Adrenal gland (tissue), 12 donors: ENCODE results near the gene TBC1D22A. TPM values are rescaled to one million over a fixed set of nuclear protein-coding genes. Genes with fewer than 3 reads are reported as not detected.

Experiments used
- DNase-seq, 7 donors: peaks; one replicate each; pipeline ENCODE4 v3.0.0-alpha.2; 2019 to 2020
- H3K27ac ChIP-seq, 5 donors: fragments of 200-600 bp; sonication (generic) in 4 of 5; 1 replicate in 3 of 5; 2 replicates in 2 of 5; pipeline versions ENCODE4 v1.5.1 to v1.8.0; 2016 to 2020; ENCODE audit warnings: mild to moderate bottlenecking in 1 of 5
- H3K27me3 ChIP-seq: fragments of 200-600 bp; 2 replicates; pipeline ENCODE4 v1.8.0; 2021
- H3K36me3 ChIP-seq, 2 donors: fragments of 200-600 bp; replicated peaks in 1 of 2; 1 replicate in 1 of 2; 2 replicates in 1 of 2; pipeline versions ENCODE4 v1.5.1 to v1.8.0; 2018 to 2022
- H3K4me1 ChIP-seq, 2 donors: fragments of 200-600 bp; replicated peaks in 1 of 2; 1 replicate in 1 of 2; 2 replicates in 1 of 2; pipeline versions ENCODE4 v1.5.1 to v1.8.0; 2018 to 2021
- H3K4me3 ChIP-seq, 4 donors: fragments of 200-600 bp; sonication (generic) in 3 of 4; one replicate each; pipeline ENCODE4 v1.5.1; 2016 to 2018
- H3K9me3 ChIP-seq, 3 donors: fragments of 200-600 bp; sonication (generic) in 1 of 3; replicated peaks in 1 of 3; 1 replicate in 2 of 3; 2 replicates in 1 of 3; pipeline versions ENCODE4 v1.5.1 to v1.8.0; 2016 to 2021
- POLR2A ChIP-seq, 2 donors: fragments of 450-650 bp; IDR thresholded peaks; one replicate each; pipeline ENCODE4 v1.6.1; 2017; ENCODE audit warnings: antibody characterized with exemption in 2 of 2, mild to moderate bottlenecking in 2 of 2, moderate library complexity in 1 of 2
- WGBS, 4 donors: extraction: QIAGEN DNeasy Blood & Tissue Kit in 2 of 4; methylation state at CpG; one replicate each; pipeline versions ENCODE4 v1.1.5 to v1.1.7; 2013 to 2017; 5-methylcytosine and 5-hydroxymethylcytosine counted together
- intact Hi-C, 2 donors: fragments of 100-400 bp; cut with DNase I; formaldehyde crosslinking; loops; one replicate each; pipeline versions ENCODE4 v1.14.1 to v1.15.0; 2022 to 2023
- polyA plus RNA-seq, 3 donors: library from polyadenylated mRNA; stranded (reverse); fragments of 200-250 nt in 2 of 3; fragments of 350-450 nt in 1 of 3; fragmentation: Illumina TruSeq in 1 of 3; extraction: RNeasy Lipid Tissue Mini Kit (QIAGEN cat#74804) in 1 of 3; gene quantifications; one replicate each; pipeline ENCODE4 v1.2.3, GENCODE V29; 2013 to 2014
- total RNA-seq, 9 donors: library from RNA; depleted of rRNA in 4 of 9; stranded (reverse); fragments of >200 nt in 4 of 9; fragments of 120-200 nt in 1 of 9; fragmentation: NEBNext Ultra II Directional in 1 of 9; extraction: Animal tissue kit (Norgen Biotek cat#: 25700) in 1 of 9; gene quantifications; one replicate each; pipeline versions ENCODE4 v1.1.0 to v1.2.4, GENCODE V29; 2013 to 2023
- TF ChIP-seq, protein P1 (sequence below), 6 experiments: fragments of 450-650 bp in 4 of 6; fragments of 200-600 bp in 2 of 6; sonication (generic) in 1 of 6; IDR thresholded peaks; 1 replicate in 5 of 6; 2 replicates in 1 of 6; pipeline versions ENCODE4 v1.5.1 to v1.8.0; 2016 to 2021; ENCODE audit warnings: antibody characterized with exemption in 6 of 6, mild to moderate bottlenecking in 2 of 6, moderate library complexity in 1 of 6
- donor health status: healthy with polysubstance abuse.
- donor health status: Bipolar disorder and iron deficiency.
- donor health status: DM: yes; HTN: yes; CAD: no.
- donor health status: DM: no; HTN: no; CAD: no.
- donor health status: DM: no; HTN: no; CAD: no.
- donor health status: DM: yes; HTN: yes; CAD: no.

The TBC1D22A gene
- total and polyA plus RNA-seq, 12 donors = 11.5 to 44.2 (median 28.1) TPM

DNA sequence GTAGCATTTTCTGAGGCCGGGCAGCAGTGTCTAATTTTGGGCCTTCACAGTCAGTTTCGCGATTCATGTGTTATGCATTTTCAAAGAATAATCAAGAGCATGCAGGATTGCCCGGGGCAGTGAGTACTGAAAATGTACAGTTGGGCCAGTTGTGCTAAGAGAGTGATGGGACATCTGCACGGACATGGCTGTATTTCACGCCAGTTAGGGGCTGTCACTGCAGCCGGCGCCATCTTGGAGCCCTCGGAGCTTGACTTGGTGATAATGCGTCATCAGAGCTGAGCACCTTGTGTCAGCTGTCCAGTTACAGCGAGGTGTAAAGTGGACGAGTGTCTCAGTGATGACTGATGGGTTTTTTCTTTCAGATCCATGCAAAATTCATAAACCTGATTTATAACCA is 188.9 kb downstream of the TBC1D22A start:
- intact Hi-C loops = no loop called here
- no peaks in the 10 kb centered on the region for H3K9me3 ChIP-seq
- WGBS, 4 donors = 90 to 97% (median 94%) methylated on average over 12 of the region's 12 CpGs
- TF ChIP-seq POLR2A (IDR thresholded peaks at IDR 0.05) = no peak
- TF ChIP-seq, protein P1, sequence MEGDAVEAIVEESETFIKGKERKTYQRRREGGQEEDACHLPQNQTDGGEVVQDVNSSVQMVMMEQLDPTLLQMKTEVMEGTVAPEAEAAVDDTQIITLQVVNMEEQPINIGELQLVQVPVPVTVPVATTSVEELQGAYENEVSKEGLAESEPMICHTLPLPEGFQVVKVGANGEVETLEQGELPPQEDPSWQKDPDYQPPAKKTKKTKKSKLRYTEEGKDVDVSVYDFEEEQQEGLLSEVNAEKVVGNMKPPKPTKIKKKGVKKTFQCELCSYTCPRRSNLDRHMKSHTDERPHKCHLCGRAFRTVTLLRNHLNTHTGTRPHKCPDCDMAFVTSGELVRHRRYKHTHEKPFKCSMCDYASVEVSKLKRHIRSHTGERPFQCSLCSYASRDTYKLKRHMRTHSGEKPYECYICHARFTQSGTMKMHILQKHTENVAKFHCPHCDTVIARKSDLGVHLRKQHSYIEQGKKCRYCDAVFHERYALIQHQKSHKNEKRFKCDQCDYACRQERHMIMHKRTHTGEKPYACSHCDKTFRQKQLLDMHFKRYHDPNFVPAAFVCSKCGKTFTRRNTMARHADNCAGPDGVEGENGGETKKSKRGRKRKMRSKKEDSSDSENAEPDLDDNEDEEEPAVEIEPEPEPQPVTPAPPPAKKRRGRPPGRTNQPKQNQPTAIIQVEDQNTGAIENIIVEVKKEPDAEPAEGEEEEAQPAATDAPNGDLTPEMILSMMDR (IDR thresholded peaks at IDR 0.05) = no peak
- peak in 1 of 7 donors; percentile 29 for DNase-seq
- H3K36me3 ChIP-seq = no peaks in the 10 kb centered on the region
- H3K4me1 ChIP-seq = no peaks in the 10 kb centered on the region
- H3K4me3 ChIP-seq = no peak overlapping the region
- H3K27ac ChIP-seq = no peak overlapping the region
- no peaks in the 10 kb centered on the region for H3K27me3 ChIP-seq

DNA sequence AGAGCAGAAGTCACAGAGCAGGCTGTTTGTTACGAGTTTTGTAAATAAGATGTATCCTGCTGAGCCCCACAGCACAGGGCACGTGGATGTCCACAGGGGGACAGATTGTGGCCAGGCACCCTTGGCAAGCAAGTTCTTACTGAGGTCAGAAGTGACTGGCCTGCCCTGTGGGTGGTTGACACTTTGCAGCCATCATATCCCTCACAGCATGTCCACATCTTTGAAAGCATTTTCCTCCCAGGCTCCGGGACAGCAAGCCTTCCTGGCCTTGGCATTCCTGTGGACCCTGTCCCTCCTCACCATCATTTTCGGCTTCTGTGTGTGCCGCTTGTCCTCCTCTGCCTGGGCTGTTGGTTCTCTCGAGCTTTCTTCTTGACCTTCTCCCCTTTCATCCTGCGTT is 189.5 kb downstream of the TBC1D22A start:
- TF ChIP-seq, protein P1 (IDR thresholded peaks at IDR 0.05) = no peak
- no peak for TF ChIP-seq POLR2A (IDR thresholded peaks at IDR 0.05)
- intact Hi-C loops = no loop called here
- DNase-seq = peak in 1 of 7 donors; percentile 39
- no peaks in the 10 kb centered on the region for H3K36me3 ChIP-seq
- WGBS, 4 donors = 85 to 92% (median 91%) methylated on average over 7 of the region's 7 CpGs
- H3K4me1 ChIP-seq = no peaks in the 10 kb centered on the region
- no peaks in the 10 kb centered on the region for H3K9me3 ChIP-seq
- no peak overlapping the region for H3K4me3 ChIP-seq
- no peak overlapping the region for H3K27ac ChIP-seq
- no peaks in the 10 kb centered on the region for H3K27me3 ChIP-seq

DNA sequence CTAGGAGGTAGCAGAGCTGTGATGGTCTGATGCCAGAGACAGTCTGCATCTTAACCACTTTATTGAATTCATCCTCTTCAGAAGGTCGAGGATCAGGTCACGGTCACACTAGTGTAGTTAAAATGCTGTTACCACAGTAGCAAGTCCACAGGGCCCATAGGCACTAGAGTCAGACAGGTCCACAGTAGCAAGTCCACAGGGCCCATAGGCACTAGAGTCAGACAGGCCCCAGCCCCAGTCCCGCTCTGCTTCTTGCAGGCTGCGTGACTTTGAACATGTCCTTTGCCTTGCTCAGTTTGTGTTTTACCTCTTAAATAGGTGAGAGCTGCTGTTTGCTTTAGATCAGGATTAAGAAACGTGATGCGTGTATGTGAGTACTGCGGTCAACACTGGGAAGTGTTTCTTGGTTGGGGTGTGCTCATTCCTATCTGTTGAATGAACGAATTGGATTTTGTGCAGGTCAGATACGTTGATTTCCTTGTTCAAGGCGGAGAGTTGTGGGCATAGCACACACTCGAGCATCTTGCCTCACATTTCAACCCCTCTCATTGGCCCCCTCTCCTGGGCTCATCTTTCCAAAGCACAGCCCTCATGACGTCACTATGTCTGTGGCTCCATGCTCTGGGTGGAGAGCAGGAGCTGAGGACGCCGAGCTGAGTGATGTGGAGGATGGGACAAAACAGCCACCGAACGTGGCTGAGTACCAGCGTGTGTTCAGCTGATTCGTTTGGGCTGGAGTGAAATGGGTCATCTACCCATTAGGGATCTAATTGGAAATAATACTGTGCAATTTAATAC is 191.7 kb downstream of the TBC1D22A start:
- intact Hi-C loops = no loop called here
- WGBS, 4 donors = 93 to 94% (median 93%) methylated on average over 18 of the region's 18 CpGs
- peak in 1 of 7 donors; percentile 38 for DNase-seq

DNA sequence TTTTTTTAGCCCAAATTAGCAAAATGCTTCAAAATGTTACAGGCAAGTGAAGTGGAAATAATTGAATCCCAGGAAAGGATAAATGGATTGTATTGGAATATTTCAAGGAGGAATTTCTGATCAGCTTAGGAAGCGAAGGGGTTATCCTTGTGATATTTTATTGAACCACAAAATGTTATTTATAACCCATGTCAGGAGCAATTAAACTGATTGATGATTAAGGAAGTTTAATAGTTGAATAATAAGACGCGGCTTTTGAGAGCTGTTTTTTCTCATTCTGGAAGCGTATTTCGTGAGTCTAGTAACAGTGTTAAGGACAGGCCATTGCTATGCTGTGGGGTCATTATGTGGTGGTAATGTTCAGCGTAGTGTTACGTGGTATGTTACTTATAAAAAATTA is 192.3 kb downstream of the TBC1D22A start:
- Histone ChIP-seq H3K27me3 (no peaks in the 10 kb centered on the region), H3K27ac (no peak overlapping the region), H3K4me1 (no peaks in the 10 kb centered on the region), H3K9me3 (no peaks in the 10 kb centered on the region), H3K36me3 (no peaks in the 10 kb centered on the region), H3K4me3 (no peak overlapping the region)
- TF ChIP-seq POLR2A (IDR thresholded peaks at IDR 0.05) = no peak
- DNase-seq = no peak
- intact Hi-C loops = no loop called here
- 97 to 98% (median 98%) methylated on average over 7 of the region's 7 CpGs for WGBS, 4 donors

More for the DNA sequence above, 191.7 kb downstream of the TBC1D22A start:
- Histone ChIP-seq H3K4me3 (no peak overlapping the region), H3K36me3 (no peaks in the 10 kb centered on the region), H3K4me1 (no peaks in the 10 kb centered on the region), H3K27me3 (no peaks in the 10 kb centered on the region), H3K9me3 (no peaks in the 10 kb centered on the region), H3K27ac (no peak overlapping the region)
- TF ChIP-seq, protein P1 (IDR thresholded peaks at IDR 0.05) = no peak
- TF ChIP-seq POLR2A (IDR thresholded peaks at IDR 0.05) = no peak
